LNCaP clone FGC (cell line): ENCODE results near the gene ST7.

Experiments used
- DNase-seq: peaks from one replicate; pipeline ENCODE4 v3.0.0-alpha.2; 2011; ENCODE audit warnings: low read depth
- H3K4me3 ChIP-seq: 2 replicates; pipeline ENCODE4 v1.5.1; 2011; ENCODE audit warnings: mild to moderate bottlenecking, low read depth, low read length, control low read depth
- CTCF ChIP-seq: IDR thresholded peaks from 2 replicates; pipeline ENCODE4 v1.5.1; 2012; ENCODE audit warnings: mild to moderate bottlenecking; ENCODE audit not compliant: control insufficient read depth, insufficient read depth; ENCODE audit errors: extremely low read depth

ST7 gene

GRCh38 chr7:117195361-117196029, 242.2 kb downstream of the ST7 start:
- no peak overlapping the region for H3K4me3 ChIP-seq
- DNase-seq, result no peak
- TF ChIP-seq CTCF, result no peak

- no peak for TF ChIP-seq CTCF
Measured at GRCh38 chr7:117200132-117200531, 246.8 kb downstream of the ST7 start.

GRCh38 chr7:117200786-117201458, 247.6 kb downstream of the ST7 start:
- no peak for TF ChIP-seq CTCF
- DNase-seq, result no peak
- H3K4me3 ChIP-seq, result no peak overlapping the region

More at GRCh38 chr7:117200132-117200531, 246.8 kb downstream of the ST7 start:
- no peak overlapping the region for H3K4me3 ChIP-seq
- DNase-seq, result no peak

GRCh38 chr7:117202511-117202910, 249.2 kb downstream of the ST7 start:
- TF ChIP-seq CTCF, result no peak
- no peak overlapping the region for H3K4me3 ChIP-seq
- no peak for DNase-seq

- DNase-seq, result no peak
- no peak overlapping the region for H3K4me3 ChIP-seq
- TF ChIP-seq CTCF, result no peak
Measured at GRCh38 chr7:117203205-117203604, 249.9 kb downstream of the ST7 start.

- no peak for DNase-seq
- no peak for TF ChIP-seq CTCF
- no peak overlapping the region for H3K4me3 ChIP-seq
Measured at GRCh38 chr7:117205873-117206272, 252.6 kb downstream of the ST7 start.

GRCh38 chr7:117208257-117208656, 255.0 kb downstream of the ST7 start:
- no peak for TF ChIP-seq CTCF
- no peak for DNase-seq
- H3K4me3 ChIP-seq, result no peak overlapping the region
